ENCODE measurements around the gene FAM227B.

DNA sequence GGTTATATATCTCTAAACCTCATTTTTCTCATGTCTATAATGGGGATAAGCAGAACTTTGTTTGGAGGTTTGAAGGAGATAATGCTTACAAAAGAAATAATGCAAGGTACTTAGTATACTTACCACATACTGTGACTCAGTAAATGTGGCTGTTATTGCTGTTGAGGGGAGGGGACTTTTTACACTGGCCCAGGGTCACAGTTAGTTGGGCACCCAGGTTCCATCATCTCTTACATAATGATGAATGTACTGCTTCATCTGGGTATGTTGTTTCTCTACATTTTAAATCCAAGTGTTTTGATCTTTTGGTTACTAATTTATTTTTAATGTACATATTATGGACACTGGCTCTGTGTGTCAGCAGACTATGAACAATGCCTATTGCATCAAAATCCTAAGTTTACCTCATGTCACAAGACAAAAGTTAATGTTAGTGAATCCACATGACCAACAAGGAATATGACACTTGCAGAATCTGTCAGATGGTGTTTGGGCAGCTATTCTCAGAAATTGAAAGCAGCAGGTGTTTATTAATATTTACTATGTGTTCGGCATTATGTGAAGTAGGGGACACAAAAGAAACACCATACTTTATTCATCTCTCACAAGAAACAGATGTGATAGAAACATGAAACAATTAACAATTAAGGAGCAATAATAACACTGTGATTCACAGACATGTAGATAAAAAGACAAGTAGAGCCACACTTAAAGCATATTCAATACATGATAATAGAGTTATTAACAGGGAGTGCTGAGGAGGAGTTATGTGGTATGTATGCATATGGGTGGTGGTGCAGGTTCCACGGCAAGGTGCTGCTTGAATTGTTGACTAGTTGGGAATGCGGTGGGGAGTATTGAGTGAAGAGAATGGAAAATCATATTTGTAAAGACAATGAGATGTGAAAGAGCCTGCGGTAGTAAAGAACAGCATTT is 340.8 kb downstream of the FAM227B start:
- no peak for TF ChIP-seq CTCF (IDR thresholded peaks at IDR 0.05)
- no peak for TF ChIP-seq EZH2phosphoT487 (IDR thresholded peaks at IDR 0.05)
